Thyroid gland (tissue), 4 donors: ENCODE results near the gene ALDH9A1.

ENCODE experiments used
- POLR2A ChIP-seq, 2 donors: fragments of 450-650 bp; IDR thresholded peaks; one replicate each; pipeline ENCODE4 v1.6.1; 2017; ENCODE audit warnings: antibody characterized with exemption in 2 of 2, mild to moderate bottlenecking in 2 of 2, moderate library complexity in 1 of 2
- TF ChIP-seq, protein P1 (sequence below), 6 experiments: fragments of 200-600 bp in 3 of 6; fragments of 450-650 bp in 3 of 6; sonication (generic) in 3 of 6; IDR thresholded peaks; one replicate each; pipeline ENCODE4 v1.5.1; 2016 to 2019; ENCODE audit warnings: antibody characterized with exemption in 6 of 6, mild to moderate bottlenecking in 2 of 6, inconsistent platforms in 1 of 6, moderate library complexity in 1 of 6

GRCh38 chr1:165631342-165632151, 66.8 kb downstream of the ALDH9A1 start:
- TF ChIP-seq, protein P1, sequence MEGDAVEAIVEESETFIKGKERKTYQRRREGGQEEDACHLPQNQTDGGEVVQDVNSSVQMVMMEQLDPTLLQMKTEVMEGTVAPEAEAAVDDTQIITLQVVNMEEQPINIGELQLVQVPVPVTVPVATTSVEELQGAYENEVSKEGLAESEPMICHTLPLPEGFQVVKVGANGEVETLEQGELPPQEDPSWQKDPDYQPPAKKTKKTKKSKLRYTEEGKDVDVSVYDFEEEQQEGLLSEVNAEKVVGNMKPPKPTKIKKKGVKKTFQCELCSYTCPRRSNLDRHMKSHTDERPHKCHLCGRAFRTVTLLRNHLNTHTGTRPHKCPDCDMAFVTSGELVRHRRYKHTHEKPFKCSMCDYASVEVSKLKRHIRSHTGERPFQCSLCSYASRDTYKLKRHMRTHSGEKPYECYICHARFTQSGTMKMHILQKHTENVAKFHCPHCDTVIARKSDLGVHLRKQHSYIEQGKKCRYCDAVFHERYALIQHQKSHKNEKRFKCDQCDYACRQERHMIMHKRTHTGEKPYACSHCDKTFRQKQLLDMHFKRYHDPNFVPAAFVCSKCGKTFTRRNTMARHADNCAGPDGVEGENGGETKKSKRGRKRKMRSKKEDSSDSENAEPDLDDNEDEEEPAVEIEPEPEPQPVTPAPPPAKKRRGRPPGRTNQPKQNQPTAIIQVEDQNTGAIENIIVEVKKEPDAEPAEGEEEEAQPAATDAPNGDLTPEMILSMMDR (IDR thresholded peaks at IDR 0.05), result peak in 4 of 6 experiments; percentile 3 to 13 (median 11)
- TF ChIP-seq POLR2A (IDR thresholded peaks at IDR 0.05), result peak in 1 of 2 donors; percentile 23
